K562 (cell line): ENCODE measurements around the gene PABPC3. TPM values are rescaled to one million over a fixed set of nuclear protein-coding genes. Genes with fewer than 3 reads are reported as not detected.

Experiments
- CREB3L1 ChIP-seq: fragments of 450-650 bp; IDR thresholded peaks from 2 replicates; pipeline ENCODE4 v1.6.1; 2014; ENCODE audit warnings: low read depth, mild to moderate bottlenecking, moderate library complexity, borderline replicate concordance
- TFE3 ChIP-seq: fragments of 450-650 bp; formaldehyde crosslinking; IDR thresholded peaks from 2 replicates; pipeline ENCODE4 v1.4.0; 2020; ENCODE audit warnings: mild to moderate bottlenecking, mixed read lengths
- ZBTB40 ChIP-seq, 2 experiments: fragments of 450-650 bp in 1 of 2; sonication (generic) in 1 of 2; formaldehyde crosslinking in 1 of 2; IDR thresholded peaks; 2 replicates each; pipeline versions ENCODE4 v1.7.1 to v1.9.0; 2016 to 2022; ENCODE audit warnings: inconsistent platforms in 1 of 2, mild to moderate bottlenecking in 1 of 2, missing genetic modification reagents in 1 of 2
- polyA plus RNA-seq, 8 experiments: library from polyadenylated mRNA; depleted of rRNA in 4 of 8; stranded (reverse) in 5 of 8; unstranded in 3 of 8; fragments of >200 nt; fragmentation: Nextera tagmentation in 2 of 8; fragmentation: Illumina TruSeq in 1 of 8; extraction: Ambion mirVana in 2 of 8; extraction: Trizol in 1 of 8; gene quantifications; 2 replicates each; pipeline versions ENCODE4 v1.2.1 to v1.2.3, GENCODE V29; 2011 to 2014; ENCODE audit warnings: inconsistent platforms in 1 of 8, missing spikeins in 1 of 8
- total RNA-seq, 7 experiments: library from RNA; depleted of rRNA in 6 of 7; stranded (reverse); fragments of >200 nt in 6 of 7; fragmentation: Illumina TruSeq in 2 of 7; extraction: Trizol in 2 of 7; gene quantifications; 2 replicates each; pipeline versions ENCODE4 v1.2.1 to v1.2.3, GENCODE V29; 2011 to 2021; ENCODE audit warnings: low replicate concordance in 1 of 7

The PABPC3 gene
- total and polyA plus RNA-seq, 9 of the 15 experiments (the other 6 are each of a cell fraction or from before 2014, with no cell fraction given), result 0.05 to 0.80 (median 0.25) TPM

- TF ChIP-seq ZBTB40 (IDR thresholded peaks at IDR 0.05), result no peak
- no peak for TF ChIP-seq ZBTB40 (CRISPR knock-in tag; IDR thresholded peaks at IDR 0.05)
- TF ChIP-seq CREB3L1, result no peak
- no peak for TF ChIP-seq TFE3 (CRISPR knock-in tag)
- TF ChIP-seq, all 486 proteins: peak for 0
These were observed 31.5 kb upstream of the PABPC3 start (continued) for GRCh38 chr13:25064396-25064795.
